Activated CD8-positive, alpha-beta memory T cell treated with anti-CD3 and anti-CD28 coated beads, Interleukin-2, amount 50 U/mL, for 4 hours (primary cell): ENCODE data around the gene IL10RB.

Experiments used
- DNase-seq: peaks from one replicate; pipeline ENCODE4 v3.0.0-alpha.2; 2020

Gene IL10RB

GRCh38 chr21:33268737-33269441 is 2.7 kb downstream of the IL10RB start:
- peak; percentile 32 for DNase-seq

DNA sequence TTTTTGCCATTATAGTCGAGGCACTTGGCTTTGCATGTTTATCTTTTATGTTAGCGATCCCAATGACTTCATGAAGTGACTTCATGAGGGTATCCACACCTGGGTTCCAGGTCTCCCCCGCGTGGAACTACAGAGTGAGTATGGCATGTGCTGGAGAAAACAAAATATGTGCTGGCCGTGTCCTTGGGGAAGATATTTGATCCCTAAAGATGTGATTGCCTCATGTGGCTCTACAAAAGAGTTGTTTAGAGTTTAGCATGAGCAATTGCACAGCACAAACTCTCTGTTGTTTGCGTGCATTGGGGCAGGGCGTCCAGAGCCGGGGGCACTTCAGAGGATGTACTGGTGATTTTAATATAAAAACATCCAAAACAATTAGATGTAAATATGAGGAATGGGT is 4.8 kb downstream of the IL10RB start:
- DNase-seq: no peak

DNA sequence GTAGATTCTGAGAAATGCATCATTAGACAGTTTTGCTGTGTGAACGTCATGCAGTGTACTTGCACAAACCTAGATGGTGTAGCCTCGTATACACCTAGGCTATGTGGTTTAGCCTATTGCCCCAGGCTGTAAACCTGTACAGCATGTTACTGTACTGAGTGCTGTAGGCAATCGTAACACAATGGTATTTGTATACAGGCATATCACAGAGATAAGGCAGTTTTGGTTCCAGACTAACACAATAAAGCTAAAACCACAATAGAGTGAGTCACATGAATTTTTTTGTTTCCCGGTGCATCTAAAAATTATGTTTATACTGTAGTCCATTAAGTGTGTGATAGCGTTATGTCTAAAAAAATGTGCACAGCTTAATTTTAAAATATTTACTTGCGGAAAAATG is 6.9 kb downstream of the IL10RB start:
- DNase-seq: no peak

- no peak for DNase-seq
These were observed 12.6 kb downstream of the IL10RB start for GRCh38 chr21:33278721-33279120.

- no peak for DNase-seq
These were observed 13.2 kb downstream of the IL10RB start for GRCh38 chr21:33279330-33279820.

- DNase-seq: no peak
These were observed 15.0 kb downstream of the IL10RB start for GRCh38 chr21:33281096-33281652.

- no peak for DNase-seq
These were observed 17.0 kb downstream of the IL10RB start for GRCh38 chr21:33283203-33283602.

- no peak for DNase-seq
These were observed 19.9 kb downstream of the IL10RB start for GRCh38 chr21:33286076-33286475.

DNA sequence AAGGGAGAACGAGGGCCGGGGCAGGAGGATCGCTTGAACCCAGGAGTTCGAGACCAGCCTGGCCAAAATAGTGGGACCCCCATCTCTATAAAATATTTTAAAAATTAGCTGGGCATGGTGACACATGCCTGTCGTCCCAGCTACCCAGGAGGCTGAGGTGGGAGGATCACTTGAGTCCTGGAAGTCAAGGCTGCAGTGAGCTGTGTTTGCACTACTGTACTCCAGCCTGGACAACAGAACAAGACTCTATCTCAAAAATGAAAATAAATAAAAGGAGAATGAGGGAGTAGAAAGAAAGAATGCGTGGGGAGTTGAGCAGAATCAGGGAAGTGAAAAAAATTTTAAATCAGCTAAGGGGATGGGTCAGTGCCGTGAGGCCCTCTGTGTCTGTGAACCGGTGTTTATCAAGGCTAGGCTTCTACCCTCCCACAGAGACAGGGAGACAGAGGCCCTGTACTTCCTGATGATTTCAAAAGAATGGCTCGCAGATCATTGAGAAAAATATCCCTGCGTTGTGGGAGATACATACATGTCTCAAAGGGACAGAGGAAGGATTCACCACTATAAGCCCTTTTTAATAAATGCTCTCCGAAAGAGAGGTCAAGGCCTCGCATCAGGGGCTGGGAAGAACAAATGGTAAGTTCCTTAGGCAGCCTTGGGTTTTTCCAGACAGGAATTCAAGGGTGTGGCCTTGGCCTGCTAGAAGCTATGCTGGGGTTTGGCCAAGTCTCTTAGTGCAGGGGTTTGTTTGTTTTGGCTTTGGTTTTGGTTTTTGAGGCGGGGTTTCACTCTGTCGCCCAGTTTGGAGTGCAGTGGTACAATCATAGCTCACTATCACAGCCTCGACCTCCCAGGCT is 20.7 kb downstream of the IL10RB start:
- no peak for DNase-seq

- no peak for DNase-seq
These were observed 23.1 kb downstream of the IL10RB start for GRCh38 chr21:33289199-33289819.

DNA sequence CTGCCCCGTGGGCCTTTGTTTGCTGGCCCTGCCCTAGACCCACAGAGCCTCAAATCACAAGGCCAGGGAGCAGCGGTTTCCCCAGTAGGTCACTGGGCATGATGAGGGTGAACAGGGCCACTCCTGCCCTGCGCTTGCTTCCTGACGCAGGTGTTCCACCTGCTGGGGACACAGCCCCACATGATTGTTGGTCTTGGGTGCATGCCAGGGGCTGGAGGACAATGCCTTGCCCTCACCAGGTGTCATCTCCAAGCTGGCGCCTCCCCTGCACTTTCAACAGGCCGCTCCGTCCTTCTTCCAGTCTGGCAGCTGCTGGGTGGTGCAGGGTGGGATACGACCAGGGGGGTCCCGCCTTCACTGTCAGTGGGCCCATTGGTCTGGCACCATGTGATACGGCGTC is 24.3 kb downstream of the IL10RB start:
- DNase-seq: no peak

DNA sequence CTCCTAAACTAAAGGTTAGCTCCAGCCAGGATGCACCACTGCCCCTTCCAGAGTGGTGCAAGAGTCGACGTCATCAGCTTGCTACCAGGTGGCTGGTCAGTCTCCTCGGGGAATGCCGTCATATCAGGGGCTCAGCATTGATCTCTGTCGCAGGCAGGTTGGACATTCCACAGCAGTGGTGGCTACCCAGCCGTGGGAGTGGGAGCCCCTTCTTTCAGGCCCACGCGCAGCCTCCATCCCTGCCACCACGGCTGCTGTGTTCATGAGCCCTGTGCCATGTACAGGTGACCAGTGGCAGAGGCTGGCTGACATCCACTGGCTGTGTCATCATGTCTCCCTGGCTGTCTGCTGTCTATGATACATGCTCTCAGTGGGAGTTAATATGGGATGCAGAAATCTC is 25.5 kb downstream of the IL10RB start:
- DNase-seq: no peak

DNA sequence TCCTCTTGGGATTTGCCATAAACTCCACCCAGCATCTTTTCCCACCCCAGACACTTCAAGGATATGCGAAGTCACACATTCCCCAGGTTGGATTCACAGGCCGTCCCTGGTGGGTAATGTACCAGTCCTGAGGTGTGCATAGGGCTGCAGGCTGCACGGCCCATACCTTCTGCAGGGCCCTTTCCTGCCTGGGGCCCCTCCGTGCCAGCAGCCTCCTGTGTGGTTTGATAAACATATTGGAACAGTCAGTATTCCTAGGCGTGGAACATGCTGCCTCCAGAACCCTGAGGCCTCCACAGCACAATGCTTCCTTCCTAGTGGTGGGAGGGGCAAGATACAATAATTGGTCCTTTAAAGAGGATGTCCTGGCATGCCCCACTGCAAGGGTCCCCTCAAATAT is 26.6 kb downstream of the IL10RB start:
- no peak for DNase-seq

GRCh38 chr21:33293136-33293535 is 27.0 kb downstream of the IL10RB start:
- no peak for DNase-seq

DNA sequence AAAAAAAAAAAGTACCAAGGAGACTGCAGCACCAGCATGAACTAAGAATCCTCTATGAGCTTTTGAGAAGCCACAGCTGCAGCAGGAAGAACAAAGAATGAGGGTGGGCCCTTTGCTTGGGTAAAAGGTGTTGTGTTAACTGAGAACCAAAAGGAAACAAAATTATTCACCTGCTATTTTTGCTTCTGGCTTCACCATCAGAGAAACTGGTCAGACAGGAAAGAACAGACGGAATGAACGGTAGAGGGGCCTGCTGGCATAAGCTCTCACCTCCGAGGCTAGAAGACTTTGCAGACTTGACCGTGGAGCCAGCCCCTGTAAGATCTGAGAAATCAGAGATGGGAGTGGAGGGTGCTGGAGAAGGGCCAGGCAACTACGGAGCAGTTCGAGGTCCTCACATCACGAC is 27.6 kb downstream of the IL10RB start:
- DNase-seq: no peak

- no peak for DNase-seq
These were observed 30.0 kb downstream of the IL10RB start for GRCh38 chr21:33296156-33296555.

DNA sequence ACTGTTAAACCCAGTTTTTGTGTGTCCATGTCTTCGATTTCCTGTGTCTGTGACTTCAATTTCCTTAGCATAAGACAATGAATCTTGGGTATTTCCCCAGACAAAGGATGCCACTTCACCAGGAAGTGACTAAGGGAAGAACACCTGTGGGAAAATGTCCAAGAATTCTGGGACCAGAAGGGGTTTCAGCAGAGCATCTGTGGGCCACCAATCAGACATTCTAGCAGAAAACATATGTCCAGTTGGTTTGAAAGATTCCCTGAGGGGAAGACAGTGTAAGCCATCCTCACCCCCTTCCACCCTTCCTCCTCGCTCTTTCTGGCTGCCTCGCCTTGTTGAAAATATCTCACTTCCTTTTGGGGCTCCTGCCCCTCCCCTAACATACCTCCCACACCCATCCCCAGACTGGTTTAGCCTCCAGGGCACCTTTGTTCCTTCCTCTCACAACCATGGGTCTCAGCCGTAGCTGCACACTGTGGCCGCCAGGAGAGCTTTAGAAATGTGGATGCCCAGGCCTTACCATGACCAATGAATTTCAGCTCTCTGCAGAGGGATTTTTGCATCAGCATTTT is 33.1 kb downstream of the IL10RB start:
- peak; percentile 32 for DNase-seq

DNA sequence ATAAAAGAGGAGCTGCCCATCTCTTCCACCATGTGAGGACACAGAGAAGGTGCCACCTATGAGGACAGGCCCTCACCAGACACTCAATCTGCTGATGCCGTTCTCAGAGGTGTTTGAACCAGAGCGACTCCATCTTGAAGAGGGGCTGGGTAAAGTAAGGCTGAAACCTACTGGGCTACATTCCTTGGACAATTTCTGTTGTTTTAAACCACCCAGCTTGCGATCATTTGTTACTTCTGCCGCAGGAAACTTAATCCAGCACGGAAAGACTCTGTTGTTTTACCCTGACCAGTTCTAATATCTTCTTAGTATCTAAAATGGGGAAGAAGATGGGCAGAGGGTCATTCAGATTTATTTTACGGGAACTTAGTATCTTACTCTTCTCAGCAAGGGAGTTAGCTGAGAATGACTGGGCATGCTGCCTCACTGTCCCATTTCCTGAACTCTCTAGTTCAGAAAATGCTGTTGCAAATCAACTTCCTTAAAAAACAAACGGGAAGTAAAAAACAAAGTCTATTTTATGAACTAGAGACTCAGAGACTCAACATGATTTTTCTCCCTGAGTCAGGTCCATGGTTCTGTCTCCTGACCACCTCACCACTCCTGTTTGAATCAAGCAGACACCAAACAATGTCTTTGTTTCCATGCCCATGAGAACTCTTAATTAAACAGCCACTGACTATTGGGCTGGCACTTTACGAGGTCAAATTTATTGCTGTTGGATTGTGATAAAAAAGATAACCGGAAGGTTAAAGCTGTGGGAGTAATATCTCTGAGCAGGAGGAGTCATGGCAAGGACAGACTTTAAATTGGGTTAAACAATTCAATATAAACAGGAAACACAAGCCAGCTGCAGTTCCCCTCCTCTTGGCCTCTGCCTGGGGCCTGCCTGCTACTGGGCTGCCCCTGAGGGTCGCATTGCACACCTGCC is 34.8 kb downstream of the IL10RB start:
- no peak for DNase-seq

DNA sequence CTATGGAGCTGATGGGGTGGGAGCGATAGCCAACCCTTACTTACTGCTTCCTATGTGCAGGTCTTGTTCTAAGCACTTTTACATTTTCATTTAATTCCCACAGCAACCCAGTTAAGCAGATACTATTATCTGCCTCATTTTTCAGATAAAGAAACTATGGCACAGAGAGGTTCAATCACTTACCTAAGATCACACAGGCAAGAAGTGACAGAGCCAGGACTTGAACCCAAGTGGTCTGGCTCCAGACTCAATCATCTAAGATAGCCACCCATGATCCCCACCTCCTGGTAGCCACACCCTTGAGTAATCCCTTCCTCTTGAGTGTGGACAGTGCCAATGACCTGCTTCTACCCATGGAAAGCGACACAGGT is 35.5 kb downstream of the IL10RB start:
- no peak for DNase-seq

DNA sequence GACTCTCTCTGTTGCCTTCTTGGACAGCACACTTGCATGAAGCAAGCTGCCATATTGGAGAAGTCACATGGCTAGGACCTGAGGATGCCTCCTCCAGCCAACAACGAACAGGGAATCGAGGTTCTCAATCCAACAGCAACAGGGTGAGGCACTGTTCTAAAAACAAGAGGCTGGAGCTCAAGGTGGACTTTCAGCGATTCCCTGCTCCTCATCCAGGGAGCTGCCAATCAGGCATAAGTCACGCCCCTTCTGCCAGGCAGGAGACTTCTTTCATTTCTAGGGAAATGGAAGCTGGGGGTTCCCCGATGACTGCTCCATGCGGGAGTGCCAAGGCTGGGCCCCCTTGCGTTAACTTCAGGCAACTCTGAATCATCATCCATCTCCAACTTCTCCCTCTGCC is 35.9 kb downstream of the IL10RB start:
- DNase-seq: no peak

DNA sequence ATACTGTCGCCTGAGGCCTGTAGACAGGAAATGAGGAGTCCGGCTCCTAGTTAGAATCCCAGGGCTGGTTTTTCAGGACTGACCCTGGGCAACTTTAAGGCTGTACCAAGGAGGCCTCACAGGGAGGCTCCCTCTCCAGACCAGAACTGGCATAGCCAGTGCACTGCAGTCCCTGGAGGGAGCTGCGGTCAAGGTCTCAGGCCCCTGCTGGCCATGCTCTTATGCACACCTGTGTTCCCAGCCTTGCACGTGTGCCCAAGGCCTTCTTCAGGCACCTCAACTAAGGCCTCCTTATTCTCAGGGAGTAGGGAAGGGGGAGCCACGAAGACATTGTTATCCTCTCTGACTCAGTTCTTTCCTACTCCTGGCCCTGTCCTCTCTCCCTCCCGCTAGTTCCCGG is 36.6 kb downstream of the IL10RB start:
- no peak for DNase-seq

GRCh38 chr21:33305344-33305671 is 39.1 kb downstream of the IL10RB start:
- no peak for DNase-seq
